KG1 (cell line): ENCODE results near the gene FUZ.

Source experiments
- DNase-seq: peaks from one replicate; lab custom pipeline; 2025; lab: John Stamatoyannopoulos, UW

The FUZ gene

GRCh38 chr19:49812997-49813861 is at the start of gene FUZ:
FUZ (minus strand) TSS chr19:49813292; CDS start chr19:49813106, 186 bp downstream.
- peak; percentile 95 for DNase-seq

GRCh38 chr19:49862391-49863253 is 49.5 kb upstream of the FUZ start:
- no peak for DNase-seq

GRCh38 chr19:49861541-49862378 is 48.7 kb upstream of the FUZ start:
- DNase-seq: no peak

- DNase-seq: no peak
Measured at GRCh38 chr19:49861107-49861506, 48.0 kb upstream of the FUZ start.

GRCh38 chr19:49860336-49861102 is 47.4 kb upstream of the FUZ start:
- no peak for DNase-seq

- no peak for DNase-seq
Measured at GRCh38 chr19:49859682-49860335, 46.7 kb upstream of the FUZ start.

GRCh38 chr19:49858088-49858985 is 45.2 kb upstream of the FUZ start:
- DNase-seq: no peak

GRCh38 chr19:49857838-49858087 is 44.7 kb upstream of the FUZ start:
- no peak for DNase-seq

GRCh38 chr19:49857061-49857837 is 44.2 kb upstream of the FUZ start:
- no peak for DNase-seq

GRCh38 chr19:49856574-49857021 is 43.5 kb upstream of the FUZ start:
- no peak for DNase-seq

GRCh38 chr19:49855676-49856573 is 42.8 kb upstream of the FUZ start:
- DNase-seq: no peak

- DNase-seq: no peak
Measured at GRCh38 chr19:49855277-49855675, 42.2 kb upstream of the FUZ start.

GRCh38 chr19:49854378-49855263 is 41.5 kb upstream of the FUZ start:
- no peak for DNase-seq

GRCh38 chr19:49853852-49854377 is 40.8 kb upstream of the FUZ start:
- no peak for DNase-seq

- no peak for DNase-seq
Measured at GRCh38 chr19:49852631-49853126, 39.6 kb upstream of the FUZ start.

GRCh38 chr19:49851456-49852259 is 38.6 kb upstream of the FUZ start:
- DNase-seq: no peak
